Endothelial cell of umbilical vein (primary cell): ENCODE data around the gene SMURF2. TPM values are rescaled to one million over a fixed set of nuclear protein-coding genes. Genes with fewer than 3 reads are reported as not detected.

Experiments
- BruUV-seq: library from RNA; stranded (reverse); fragments of 400-500 nt; replicated peaks from 2 replicates; lab custom pipeline; 2021; lab: Mats Ljungman, UMichigan
- CTCF ChIA-PET: fragments of 300-600, 350-600 bp; sonication (Branson Sonifier 250); formaldehyde crosslinking; loops from one replicate; lab custom pipeline; 2021; ENCODE audit warnings: antibody characterized with exemption, inconsistent platforms; lab: Charles Lee
- POLR2A ChIA-PET: fragments of 300-600, 350-600 bp; sonication (Branson Sonifier 250); formaldehyde crosslinking; loops from one replicate; lab custom pipeline; 2021; ENCODE audit warnings: antibody characterized with exemption, inconsistent platforms; lab: Charles Lee
- DNase-seq: peaks from one replicate; pipeline ENCODE4 v3.0.0-alpha.2; 2011; ENCODE audit warnings: low read depth, low spot score
- FAIRE-seq: peaks from 2 replicates; lab custom pipeline; 2011; peaks lifted over from hg19 to GRCh38; lab: Jason Lieb, UNC
- H2AFZ ChIP-seq: 2 replicates; pipeline ENCODE4 v1.6.0; 2012; ENCODE audit warnings: low read depth, low read length, control low read depth, inconsistent platforms
- H3K27ac ChIP-seq: 2 replicates; pipeline ENCODE4 v1.5.1; 2011; ENCODE audit warnings: low read depth, mild to moderate bottlenecking, control low read depth, low read length, moderate library complexity; ENCODE audit not compliant: insufficient read depth
- H3K27me3 ChIP-seq, 2 experiments: 2 replicates each; pipeline versions ENCODE4 v1.6.0 to v1.6.1; 2011; ENCODE audit warnings: low read length in 2 of 2, mixed read lengths in 1 of 2; ENCODE audit not compliant: control insufficient read depth in 2 of 2, insufficient read depth in 2 of 2
- H3K36me3 ChIP-seq, 2 experiments: 2 replicates in 1 of 2; 3 replicates in 1 of 2; pipeline ENCODE4 v1.5.1; 2011; ENCODE audit warnings: low read length in 2 of 2, mild to moderate bottlenecking in 1 of 2, moderate library complexity in 1 of 2; ENCODE audit not compliant: control insufficient read depth in 2 of 2, insufficient read depth in 2 of 2; ENCODE audit errors: extremely low read depth in 1 of 2
- H3K4me1 ChIP-seq: 3 replicates; pipeline ENCODE4 v1.5.1; 2011; ENCODE audit warnings: mild to moderate bottlenecking, low read length; ENCODE audit not compliant: control insufficient read depth, insufficient read depth; ENCODE audit errors: extremely low read depth
- H3K4me2 ChIP-seq: 2 replicates; pipeline ENCODE4 v1.6.1; 2011; ENCODE audit warnings: low read length, control low read depth, mixed read lengths; ENCODE audit not compliant: insufficient read depth
- H3K4me3 ChIP-seq, 3 experiments: fragments of 200-600 bp in 1 of 3; sonication (generic), shearing (Covaris generic) in 1 of 3; replicated peaks in 1 of 3; 2 replicates each; pipeline ENCODE4 v1.5.1; 2011 to 2016; ENCODE audit warnings: control low read depth in 3 of 3, low read length in 3 of 3, mild to moderate bottlenecking in 2 of 3, inconsistent platforms in 1 of 3, low read depth in 1 of 3, moderate library complexity in 1 of 3; ENCODE audit not compliant: insufficient read depth in 1 of 3
- H3K79me2 ChIP-seq: 2 replicates; pipeline ENCODE4 v1.6.0; 2012; ENCODE audit warnings: low read length, inconsistent platforms; ENCODE audit not compliant: control insufficient read depth, insufficient read depth
- H3K9ac ChIP-seq: replicated peaks from 2 replicates; pipeline ENCODE3; 2011; ENCODE audit warnings: low read length, control low read depth; ENCODE audit not compliant: insufficient read depth; ENCODE audit errors: extremely low read depth
- H3K9me1 ChIP-seq: replicated peaks from 3 replicates; pipeline ENCODE4 v1.6.0; 2011; ENCODE audit warnings: mild to moderate bottlenecking, low read length; ENCODE audit not compliant: control insufficient read depth, insufficient read depth; ENCODE audit errors: extremely low read depth
- H3K9me3 ChIP-seq: replicated peaks from 2 replicates; pipeline ENCODE4 v1.5.1; 2012; ENCODE audit warnings: low read length, inconsistent platforms; ENCODE audit not compliant: control insufficient read depth, insufficient read depth
- H4K20me1 ChIP-seq: replicated peaks from 2 replicates; pipeline ENCODE3; 2011; ENCODE audit warnings: mild to moderate bottlenecking, low read length; ENCODE audit not compliant: control insufficient read depth, insufficient read depth; ENCODE audit errors: extremely low read depth
- EZH2 ChIP-seq: IDR thresholded peaks from 2 replicates; pipeline ENCODE4 v1.6.1; 2012; ENCODE audit warnings: borderline replicate concordance, low read depth, mild to moderate bottlenecking, moderate library complexity, low read length, inconsistent platforms; ENCODE audit not compliant: severe bottlenecking
- GATA2 ChIP-seq: IDR thresholded peaks from 2 replicates; pipeline ENCODE4 v1.7.0; 2011; ENCODE audit warnings: low read depth, mild to moderate bottlenecking, moderate library complexity, mixed read lengths, low read length; ENCODE audit not compliant: insufficient read length, insufficient read depth
- MYC ChIP-seq: IDR thresholded peaks from one replicate; pipeline ENCODE4 v1.6.1; 2011; ENCODE audit warnings: mild to moderate bottlenecking, low read depth, low read length
- POLR2A ChIP-seq: IDR thresholded peaks from 2 replicates; pipeline ENCODE4 v1.6.1; 2012; ENCODE audit warnings: low read depth, mild to moderate bottlenecking, control low read depth, low read length
- POLR2AphosphoS5 ChIP-seq: IDR thresholded peaks from 2 replicates; pipeline ENCODE4 v1.6.1; 2012; ENCODE audit warnings: low read depth, mild to moderate bottlenecking, control low read depth, low read length, moderate library complexity; ENCODE audit not compliant: insufficient read depth
- dilution Hi-C: fragments of 300-500 bp; cut with MboI; formaldehyde crosslinking; loops from one replicate; pipeline ENCODE4 v1.15.0; 2019; ENCODE audit warnings: low sequenced_read_pairs; ENCODE audit not compliant: extremely low pct_ligation_motif_present
- intact Hi-C: fragments of 100-400 bp; cut with micrococcal nuclease; formaldehyde crosslinking; loops from one replicate; pipeline ENCODE4 v1.10.0; 2022
- polyA plus RNA-seq, 4 experiments: library from polyadenylated mRNA; depleted of rRNA in 3 of 4; stranded (reverse) in 3 of 4; unstranded in 1 of 4; fragments of >200 nt; gene quantifications; 2 replicates each; pipeline versions ENCODE4 v1.2.1 to v1.2.3, GENCODE V29; 2011 to 2012; ENCODE audit warnings: missing spikeins in 1 of 4
- total RNA-seq: library from RNA; stranded (reverse); gene quantifications from 2 replicates; pipeline ENCODE4 v1.2.3, GENCODE V29; 2021

SMURF2 gene
- total and polyA plus RNA-seq, 2 donors (not counting 3 experiments of a cell fraction or from before 2014, with no cell fraction given), result 32.9 to 105 TPM

DNA sequence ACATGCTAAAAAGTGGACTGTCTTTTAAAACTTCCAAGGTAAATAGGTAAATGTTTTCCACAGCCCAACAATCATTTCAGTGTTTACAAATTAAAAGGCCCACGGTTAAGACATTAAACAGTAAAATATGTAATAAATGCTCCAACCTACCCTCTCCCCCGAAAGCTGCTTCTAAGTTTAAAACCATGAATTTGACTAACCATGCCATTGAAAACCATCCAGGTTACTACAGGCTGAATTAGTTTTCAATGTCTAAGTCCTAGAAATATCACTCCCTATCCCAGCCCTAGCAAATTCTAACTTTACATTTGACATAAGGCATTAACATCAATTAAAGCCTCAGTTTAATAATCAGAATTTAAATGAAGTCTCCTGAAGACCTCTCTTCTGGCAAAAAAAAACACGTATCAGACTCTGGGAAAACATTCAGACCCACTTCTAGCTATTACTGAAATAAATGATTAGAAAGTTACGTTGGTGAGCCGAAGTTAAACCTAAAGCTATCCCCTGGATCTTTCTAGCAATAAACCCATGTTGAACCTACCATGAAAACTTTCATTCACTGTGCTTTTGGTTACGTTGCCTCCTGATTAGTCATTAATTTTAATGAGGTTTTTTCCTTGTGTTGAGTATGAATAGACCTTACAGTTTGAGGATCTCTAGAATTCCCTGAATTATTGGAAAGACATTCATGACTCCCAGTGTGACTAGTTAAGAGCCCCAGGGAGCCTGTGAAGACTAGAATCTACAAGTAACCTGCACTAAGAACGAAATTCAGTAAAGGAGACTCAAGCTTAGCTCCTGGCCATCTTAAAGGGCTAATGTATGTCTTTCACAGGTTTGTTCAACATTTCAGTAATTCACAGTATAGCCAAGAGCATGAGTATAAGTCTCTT lies 163.6 kb downstream of the SMURF2 start:
- peaks cover 66% of the 10 kb centered on the region for H3K4me1 ChIP-seq
- intact Hi-C loops, result loop anchor here (5.0 kb wide), 1 partner anchor 171 kb away; no protein-coding TSS in a partner anchor
- BruUV-seq, result no TSS peak
- no peak overlapping the region for H3K9ac ChIP-seq
- no peak overlapping the region for H3K27ac ChIP-seq
- no peak for DNase-seq
- peak overlapping the region; percentile 84 for H3K4me2 ChIP-seq
- H2AFZ ChIP-seq, result no peak overlapping the region
- ChIA-PET CTCF (interaction anchor here (4.5 kb wide), 1 partner anchor 79 kb away, joined by 39 read pairs; no protein-coding TSS in a partner anchor), POLR2A (no interaction called here)
- peaks cover 41 to 56% of the 10 kb centered on the region in 2 experiments for H3K36me3 ChIP-seq
- no peaks in the 10 kb centered on the region for H3K9me1 ChIP-seq
- no peaks in the 10 kb centered on the region for H3K27me3 ChIP-seq
- no peak for FAIRE-seq
- TF ChIP-seq MYC, result no peak
- peak; percentile 58 for TF ChIP-seq POLR2A
- peak; percentile 45 for TF ChIP-seq POLR2AphosphoS5
- no peaks in the 10 kb centered on the region for H3K9me3 ChIP-seq
- H4K20me1 ChIP-seq, result peaks cover 28% of the 10 kb centered on the region
- peaks cover 61% of the 10 kb centered on the region for H3K79me2 ChIP-seq
- dilution Hi-C loops, result no loop called here
- H3K4me3 ChIP-seq, result no peak overlapping the region

DNA sequence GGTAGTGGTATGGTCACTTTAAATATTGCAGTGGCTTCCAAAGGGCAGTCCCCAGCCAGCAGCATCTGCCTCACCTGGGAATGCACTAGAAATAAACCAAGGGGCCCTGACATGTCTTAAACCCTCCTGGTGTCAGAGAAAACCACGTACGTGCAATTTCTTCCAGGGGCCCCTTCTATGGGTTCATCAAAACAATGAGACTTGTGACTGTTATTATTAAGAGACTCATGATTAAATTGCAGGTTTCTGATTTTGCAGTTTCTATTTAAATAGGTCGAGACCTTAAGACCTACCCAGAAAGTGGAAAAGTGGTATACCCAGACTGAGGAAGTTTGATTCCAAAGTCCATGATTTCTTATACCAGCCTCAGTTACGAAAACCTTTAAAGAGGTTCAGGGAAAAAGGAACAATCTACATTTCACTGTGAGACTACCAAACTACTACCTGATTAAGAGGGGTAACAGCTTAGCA lies 164.5 kb downstream of the SMURF2 start:
- BruUV-seq, result no TSS peak
- Histone ChIP-seq H3K36me3 (peaks cover 35 to 49% of the 10 kb centered on the region in 2 experiments), H3K9me3 (no peaks in the 10 kb centered on the region), H3K9ac (peak overlapping the region; percentile 32), H2AFZ (no peak overlapping the region), H3K27ac (peak overlapping the region; percentile 73), H3K9me1 (no peaks in the 10 kb centered on the region), H3K27me3 (no peaks in the 10 kb centered on the region), H3K4me3 (peak overlapping the region in 2 of 3 experiments; percentile 54 to 66), H3K79me2 (peaks cover 51% of the 10 kb centered on the region), H3K4me1 (peaks cover 56% of the 10 kb centered on the region), H4K20me1 (peaks cover 21% of the 10 kb centered on the region), H3K4me2 (peak overlapping the region; percentile 84)
- TF ChIP-seq MYC (no peak), GATA2 (no peak), EZH2 (no peak), POLR2AphosphoS5 (no peak)
- dilution Hi-C loops, result no loop called here
- ChIA-PET CTCF (interaction anchor here (1.1 to 4.5 kb wide), 2 partner anchors 9 to 78 kb away, joined by 4 to 39 read pairs; partner anchors contain the start of genes CEP95 and DDX5), POLR2A (interaction anchor here (1.7 to 2.1 kb wide), 2 partner anchors 9 to 77 kb away, joined by 8 to 37 read pairs; partner anchors contain the start of genes CEP95 and DDX5)
- intact Hi-C loops, result loop anchor here (1.0 to 5.0 kb wide), 2 partner anchors 8 to 170 kb away; no protein-coding TSS in a partner anchor
- FAIRE-seq, result no peak
- no peak for DNase-seq
